Effector CD8-positive, alpha-beta T cell (primary cell): Measurements from ENCODE around the gene MAPK6.
"Not testable (repeated sequence)": the region's sequence is repeated elsewhere in the genome, so short reads cannot be mapped to it uniquely, and the experiment has no call there.

Source experiments
- DNase-seq: peaks from one replicate; lab custom pipeline; 2025; lab: John Stamatoyannopoulos, UW
- total RNA-seq, 4 experiments: gene quantifications; one replicate each; lab custom pipeline; 2026; lab: John Stamatoyannopoulos, UW

MAPK6 gene
- 50.5 to 114 (median 63.3) reads per million in 4 experiments for total RNA-seq

GRCh38 chr15:52018693-52019393, at the start of gene MAPK6:
Gene MAPK6, plus strand, starts transcription at chr15:52019219. Its CDS starts 27,242 bp downstream, at chr15:52046461.
- peak; percentile 93 for DNase-seq

DNA sequence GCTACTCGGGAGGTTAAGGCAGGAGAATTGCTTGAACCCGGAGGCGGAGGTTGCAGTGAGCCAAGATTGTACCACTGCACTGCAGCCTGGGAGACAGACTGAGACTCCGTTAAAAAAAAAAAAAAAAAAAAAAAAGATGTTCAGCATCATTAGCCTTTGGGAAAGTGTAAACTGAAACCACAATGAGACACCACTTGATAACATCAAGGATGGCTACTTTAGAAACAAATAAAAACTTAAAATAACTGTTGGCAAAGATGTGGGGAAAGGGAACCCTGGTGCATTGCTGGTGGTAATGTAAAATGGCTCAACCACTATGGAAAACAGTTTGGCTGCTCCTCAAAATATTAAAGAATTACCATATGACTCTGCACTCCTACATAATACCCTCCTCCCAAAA, 49.3 kb upstream of the MAPK6 start:
- DNase-seq = no peak

- DNase-seq = no peak
Observed at GRCh38 chr15:51970132-51970817, 48.7 kb upstream of the MAPK6 start.

DNA sequence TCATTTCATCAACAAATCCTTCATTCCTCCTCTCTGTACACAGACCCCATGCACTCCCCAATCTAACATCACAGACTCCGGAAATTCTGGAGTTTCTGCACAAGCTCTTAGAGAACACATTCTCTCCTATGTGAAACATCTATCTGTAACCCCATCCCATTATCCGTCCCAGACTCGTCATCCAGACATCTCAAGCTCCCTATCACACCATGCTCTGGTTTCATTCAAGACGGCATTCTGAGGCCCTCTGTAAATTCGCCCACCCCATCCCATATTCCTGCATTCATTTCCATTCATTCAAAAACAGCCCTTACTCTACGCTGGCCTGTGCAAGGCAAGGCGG, 48.0 kb upstream of the MAPK6 start:
- DNase-seq = no peak

DNA sequence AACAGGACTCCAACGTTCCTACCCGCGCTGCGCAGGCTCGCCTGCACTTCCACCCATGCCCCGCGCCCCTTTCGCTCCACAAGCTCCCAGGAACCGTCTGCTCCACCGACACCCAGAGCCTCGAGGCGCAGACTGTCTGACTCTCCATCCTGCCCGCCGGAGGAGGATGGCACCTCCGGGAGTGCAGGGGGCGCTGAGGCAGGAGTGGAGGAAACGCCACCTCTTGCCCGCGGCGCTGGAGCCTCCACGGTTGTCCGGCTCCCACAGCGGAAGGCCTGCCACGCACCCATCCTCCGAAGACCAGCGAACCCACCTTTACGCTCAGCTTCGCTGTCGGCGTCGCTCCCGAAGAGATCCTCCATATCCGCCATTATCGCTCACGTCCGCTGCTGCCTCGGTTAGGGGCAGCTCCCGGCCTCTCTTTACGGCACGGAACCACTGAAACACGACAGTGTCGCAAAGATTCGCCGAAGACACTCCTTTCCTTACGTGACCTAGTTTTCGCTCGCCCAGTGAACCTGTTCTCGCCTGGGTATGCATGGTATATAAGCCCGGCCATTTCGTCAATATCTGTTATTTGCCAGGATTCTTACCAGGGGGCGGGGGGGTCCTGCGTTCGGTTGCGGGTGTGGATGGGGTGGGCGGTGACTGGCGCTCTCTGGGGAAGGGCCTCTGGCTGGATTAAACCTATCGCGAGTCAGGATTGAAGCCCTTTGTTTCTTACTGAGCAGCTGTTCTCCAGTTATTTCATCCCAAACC, 47.5 kb upstream of the MAPK6 start, which contains the start of gene LEO1:
Gene LEO1 (minus strand): TSS at position 404 of the 759 bp plus-strand sequence. CDS start 33 bp downstream, at position 371.
- DNase-seq = peak; percentile 84

DNA sequence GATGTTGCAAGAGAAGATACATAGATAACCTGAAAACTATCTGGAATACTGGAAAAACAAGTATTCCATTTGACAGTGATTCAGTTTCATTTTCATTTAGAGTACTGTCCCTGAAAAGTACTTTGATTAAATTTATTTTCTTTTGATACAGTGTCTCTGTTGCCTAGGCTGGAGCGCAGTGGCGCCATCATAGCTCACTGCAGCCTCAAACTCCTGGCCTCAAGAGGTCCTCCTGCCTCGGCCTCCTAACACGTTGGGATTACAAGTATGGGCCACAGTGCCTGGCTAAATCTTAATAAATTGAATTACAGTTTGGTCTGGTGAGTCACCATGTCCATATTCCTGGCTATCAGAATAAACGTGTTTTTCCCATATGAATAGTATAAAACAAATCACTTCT, 45.8 kb upstream of the MAPK6 start:
- DNase-seq = no peak

DNA sequence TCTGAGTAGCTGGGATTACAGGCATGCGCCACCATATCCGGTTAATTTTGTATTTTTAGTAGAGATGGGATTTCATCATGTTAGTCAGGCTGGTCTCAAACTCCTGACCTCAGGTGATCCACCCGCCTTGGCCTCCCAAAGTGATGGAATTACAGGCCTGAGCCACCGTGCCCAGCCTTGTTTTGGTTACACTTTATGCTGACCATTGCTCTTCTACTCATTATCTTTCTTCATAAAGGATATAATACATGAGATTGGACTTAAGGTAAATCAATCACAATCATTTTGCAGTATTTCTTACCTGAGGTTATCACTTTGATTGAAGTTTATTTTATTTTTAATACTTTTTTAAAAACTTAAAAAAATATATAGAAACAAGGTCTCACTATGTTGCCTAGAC, 45.2 kb upstream of the MAPK6 start:
- DNase-seq = no peak

- DNase-seq = no peak
Observed at GRCh38 chr15:51982013-51982769, 36.8 kb upstream of the MAPK6 start.

GRCh38 chr15:51982770-51983103, 36.3 kb upstream of the MAPK6 start:
- no peak for DNase-seq

- DNase-seq = no peak
Observed at GRCh38 chr15:51991141-51991540, 27.9 kb upstream of the MAPK6 start.

DNA sequence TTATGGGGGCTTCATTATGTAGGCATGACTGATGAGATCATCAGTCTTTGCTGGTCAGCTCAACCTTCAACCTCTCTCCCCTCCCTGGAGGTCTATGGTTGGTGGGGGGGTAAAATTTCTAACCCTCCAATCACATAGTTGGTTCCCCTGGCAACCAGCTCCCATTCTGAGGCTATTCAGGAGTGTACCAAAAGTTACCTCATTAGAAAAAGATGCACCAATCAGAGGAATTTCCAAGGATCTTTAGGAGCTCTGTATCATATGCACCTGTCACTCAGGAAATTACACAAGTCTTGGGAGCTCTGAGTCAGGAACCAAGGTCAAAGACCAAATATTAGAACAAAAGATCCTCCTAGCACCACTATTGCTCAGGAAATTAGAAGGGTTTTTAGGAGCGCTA, 26.1 kb upstream of the MAPK6 start:
- no peak for DNase-seq

DNA sequence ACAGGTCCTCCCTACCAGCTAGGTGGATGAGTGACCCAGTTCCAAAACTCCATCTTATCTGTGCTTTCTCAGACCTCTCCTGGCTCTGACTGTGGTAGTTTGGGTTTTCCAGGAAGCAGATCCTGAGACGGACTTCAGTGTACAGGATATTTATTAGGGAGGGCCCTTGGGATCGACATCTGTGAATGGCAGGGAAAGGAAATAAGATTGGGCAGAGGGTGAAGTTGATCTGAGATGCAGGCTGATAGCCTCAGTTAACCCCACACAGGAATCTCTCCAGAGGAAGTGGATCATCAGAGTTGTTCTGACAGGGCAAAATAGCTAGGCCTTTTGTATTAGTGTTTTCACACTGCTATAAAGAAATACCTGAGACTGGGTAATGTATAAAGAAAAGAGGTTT, 16.7 kb upstream of the MAPK6 start:
- no peak for DNase-seq

DNA sequence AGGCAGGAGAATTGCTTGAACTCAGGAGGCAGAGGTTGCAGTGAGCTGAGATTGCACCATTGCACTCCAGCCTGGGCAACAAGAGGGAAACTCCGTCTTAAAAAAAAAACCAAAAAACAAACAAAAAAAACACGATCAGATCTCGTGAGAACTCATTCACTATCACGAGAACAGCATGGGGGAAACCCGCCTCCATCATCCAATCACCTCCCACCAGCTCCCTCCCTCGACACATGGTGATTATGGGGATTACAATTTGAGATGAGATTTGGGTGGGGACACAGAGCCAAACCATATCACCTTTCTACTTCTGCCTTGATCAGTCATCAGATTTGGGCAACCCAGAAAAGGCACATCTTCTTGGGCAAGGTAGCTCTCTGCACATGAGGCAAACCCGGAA, 15.9 kb upstream of the MAPK6 start:
- not testable (repeated sequence) for DNase-seq

- DNase-seq = no peak
Observed at GRCh38 chr15:52003710-52004109, 15.3 kb upstream of the MAPK6 start.

GRCh38 chr15:52004806-52005205, 14.2 kb upstream of the MAPK6 start:
- no peak for DNase-seq

GRCh38 chr15:52005748-52006701, 13.0 kb upstream of the MAPK6 start:
- DNase-seq = no peak

GRCh38 chr15:52006702-52007340, 12.2 kb upstream of the MAPK6 start:
- DNase-seq = no peak

DNA sequence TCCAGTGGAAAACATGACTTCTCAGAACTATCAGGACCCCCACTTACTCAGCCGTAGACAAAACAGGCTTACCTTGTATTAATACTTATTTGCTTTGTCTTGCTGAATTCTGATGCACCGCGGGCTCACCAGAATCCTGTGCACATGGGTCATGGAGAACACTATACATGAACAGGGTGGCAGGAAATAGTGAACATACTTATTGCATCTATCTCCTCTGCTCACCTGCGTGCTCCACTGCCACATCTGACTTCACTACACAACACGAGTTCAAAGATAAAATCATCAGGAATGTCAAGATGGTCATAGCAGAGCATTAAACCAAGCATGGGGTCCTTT, 10.7 kb upstream of the MAPK6 start:
- no peak for DNase-seq

DNA sequence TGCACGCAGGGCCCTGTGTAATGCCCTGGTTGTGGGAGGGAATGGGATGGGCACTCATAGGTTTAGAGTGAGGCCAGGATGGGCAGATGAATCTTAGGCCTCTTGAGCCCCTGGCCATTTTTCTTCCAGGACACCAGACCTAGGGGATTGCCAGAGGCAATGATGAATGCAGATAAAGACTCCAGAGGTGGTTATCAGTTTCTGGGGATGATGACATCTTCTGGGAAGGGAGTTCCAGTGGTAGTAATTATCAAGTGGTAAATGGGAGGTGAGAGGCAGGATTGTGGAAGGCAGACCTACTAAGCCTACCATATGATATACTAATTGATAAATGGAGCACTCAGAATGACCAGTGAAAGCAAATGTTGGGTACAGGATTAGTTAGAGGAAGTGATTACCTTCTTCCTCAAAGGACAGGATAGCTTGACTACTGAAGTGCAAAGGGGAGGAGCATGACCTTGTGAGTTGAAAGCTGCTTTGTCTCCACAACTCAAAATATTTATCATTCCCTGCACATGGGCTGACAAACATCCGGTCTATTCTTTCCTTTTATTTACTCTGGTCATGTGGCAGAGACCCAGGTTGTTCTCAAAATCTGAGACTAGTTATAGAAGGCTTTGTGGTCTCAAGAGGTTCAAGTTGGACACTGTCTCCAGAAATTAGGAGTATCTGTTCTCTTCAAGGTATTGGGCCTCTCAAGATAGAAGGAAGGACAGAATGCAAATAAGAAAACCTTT, 10.2 kb upstream of the MAPK6 start:
- DNase-seq = no peak
